HepG2 (cell line): Measurements from ENCODE around the gene CDYL2. TPM values are rescaled to one million over a fixed set of nuclear protein-coding genes. Genes with fewer than 3 reads are reported as not detected.

Experiments
- ATAC-seq: fragments of 200-7000 bp; cut with Tn5 transposase; 3 replicates; pipeline ENCODE4 v1.9.1; 2020; ENCODE audit warnings: mild to moderate bottlenecking, moderate library complexity
- BruUV-seq: library from RNA; stranded (reverse); fragments of 400-500 nt; replicated peaks from 2 replicates; lab custom pipeline; 2021; lab: Mats Ljungman, UMichigan
- CTCF ChIA-PET: fragments of 300-600 bp; formaldehyde crosslinking; extraction: SDS; loops from one replicate; lab custom pipeline; 2021; ENCODE audit warnings: low total read pairs, inconsistent platforms, low intra/inter-chr PET ratio; lab: Yijun Ruan, JAX
- POLR2A ChIA-PET: fragments of 350-600 bp; sonication (Branson Sonifier 250); formaldehyde crosslinking; loops from one replicate; lab custom pipeline; 2020; ENCODE audit warnings: antibody characterized with exemption, inconsistent platforms; lab: Yijun Ruan, JAX
- DNase-seq: peaks from one replicate; pipeline ENCODE4 v3.0.0-alpha.2; 2015; ENCODE audit warnings: low spot score
- FAIRE-seq: peaks from 3 replicates; lab custom pipeline; 2011; peaks lifted over from hg19 to GRCh38; lab: Jason Lieb, UNC
- H2AFZ ChIP-seq: one replicate; pipeline ENCODE4 v1.6.1; 2011; ENCODE audit warnings: low read length, inconsistent platforms
- H3K27ac ChIP-seq: fragments of 300-600 bp; 3 replicates; pipeline ENCODE4 v1.8.0; 2011; ENCODE audit warnings: mixed run types, mild to moderate bottlenecking, mixed read lengths, low read length, inconsistent platforms; ENCODE audit not compliant: insufficient read depth; ENCODE audit errors: extremely low read length
- H3K27me3 ChIP-seq, 2 experiments: fragments of 200-600 bp in 1 of 2; 2 replicates in 1 of 2; 3 replicates in 1 of 2; pipeline versions ENCODE4 v1.6.0 to v1.8.0; 2011; ENCODE audit warnings: low read length in 2 of 2, mild to moderate bottlenecking in 2 of 2, moderate library complexity in 2 of 2, inconsistent platforms in 1 of 2; ENCODE audit not compliant: insufficient read depth in 2 of 2, control insufficient read depth in 1 of 2
- H3K36me3 ChIP-seq, 2 experiments: fragments of 200-600 bp in 1 of 2; replicated peaks in 1 of 2; 2 replicates in 1 of 2; 3 replicates in 1 of 2; pipeline versions ENCODE4 v1.5.1 to v1.8.0; 2011; ENCODE audit warnings: low read length in 2 of 2, inconsistent platforms in 1 of 2; ENCODE audit not compliant: insufficient read depth in 2 of 2, control insufficient read depth in 1 of 2
- H3K4me1 ChIP-seq: 2 replicates; pipeline ENCODE4 v1.5.1; 2012; ENCODE audit warnings: low read length, inconsistent platforms; ENCODE audit not compliant: insufficient read depth
- H3K4me2 ChIP-seq: 2 replicates; pipeline ENCODE4 v1.6.0; 2011; ENCODE audit warnings: low read depth, low read length, inconsistent platforms
- H3K4me3 ChIP-seq, 3 experiments: fragments of 200-600 bp in 1 of 3; sonication (generic), shearing (Covaris generic) in 1 of 3; replicated peaks in 1 of 3; 2 replicates each; pipeline ENCODE4 v1.5.1; 2011 to 2016; ENCODE audit warnings: low read length in 3 of 3, inconsistent platforms in 2 of 3, low read depth in 2 of 3, mild to moderate bottlenecking in 2 of 3, control low read depth in 1 of 3, mixed read lengths in 1 of 3; ENCODE audit not compliant: insufficient read depth in 1 of 3
- H3K79me2 ChIP-seq: one replicate; pipeline ENCODE4 v1.6.1; 2011; ENCODE audit warnings: low read length, inconsistent platforms; ENCODE audit not compliant: insufficient read depth
- H3K9ac ChIP-seq: 2 replicates; pipeline ENCODE4 v1.6.0; 2011; ENCODE audit warnings: mild to moderate bottlenecking, low read depth, low read length, inconsistent platforms; ENCODE audit not compliant: insufficient read depth
- H3K9me3 ChIP-seq: 2 replicates; pipeline ENCODE4 v1.5.1; 2012; ENCODE audit warnings: mild to moderate bottlenecking, low read length
- H4K20me1 ChIP-seq: 2 replicates; pipeline ENCODE4 v1.6.0; 2011; ENCODE audit warnings: inconsistent platforms, mild to moderate bottlenecking, low read length, moderate library complexity; ENCODE audit not compliant: insufficient read depth
- KLF13 ChIP-seq: sonication (generic); formaldehyde crosslinking; IDR thresholded peaks from 2 replicates; pipeline ENCODE4 v1.4.0; 2020; ENCODE audit warnings: mild to moderate bottlenecking, missing genetic modification reagents
- MTF2 ChIP-seq: sonication (generic); formaldehyde crosslinking; IDR thresholded peaks from 2 replicates; pipeline ENCODE4 v1.5.0; 2020; ENCODE audit warnings: missing genetic modification reagents, borderline replicate concordance
- MXD1 ChIP-seq: sonication (generic); formaldehyde crosslinking; IDR thresholded peaks from 2 replicates; pipeline ENCODE4 v1.4.0; 2020; ENCODE audit warnings: mild to moderate bottlenecking, missing genetic modification reagents
- SRF ChIP-seq: IDR thresholded peaks from 2 replicates; pipeline ENCODE4 v1.6.1; 2011; ENCODE audit warnings: mild to moderate bottlenecking, low read depth, low read length, moderate library complexity
- TFAP4 ChIP-seq: sonication (generic); IDR thresholded peaks from 2 replicates; pipeline ENCODE4 v1.6.1; 2016; ENCODE audit warnings: low read depth, borderline replicate concordance
- ZFP37 ChIP-seq: sonication (generic); formaldehyde crosslinking; IDR thresholded peaks from 2 replicates; pipeline ENCODE4 v1.4.0; 2020; ENCODE audit warnings: missing genetic modification reagents, borderline replicate concordance
- ZKSCAN1 ChIP-seq: fragments of 150-350 bp; IDR thresholded peaks from 2 replicates; pipeline ENCODE4 v1.6.1; 2014; ENCODE audit warnings: low read length
- ZNF20 ChIP-seq: sonication (generic); formaldehyde crosslinking; IDR thresholded peaks from 2 replicates; pipeline ENCODE4 v1.4.0; 2020; ENCODE audit warnings: mild to moderate bottlenecking, moderate library complexity, missing genetic modification reagents
- ZNF530 ChIP-seq: sonication (generic); formaldehyde crosslinking; IDR thresholded peaks from 2 replicates; pipeline ENCODE4 v1.5.0; 2020; ENCODE audit warnings: low read depth, mild to moderate bottlenecking, missing genetic modification reagents
- ZNF547 ChIP-seq: sonication (generic); formaldehyde crosslinking; IDR thresholded peaks from 2 replicates; pipeline ENCODE4 v1.5.1; 2020; ENCODE audit warnings: mild to moderate bottlenecking, missing genetic modification reagents
- ZNF577 ChIP-seq: sonication (generic); formaldehyde crosslinking; IDR thresholded peaks from 2 replicates; pipeline ENCODE4 v1.4.0; 2020; ENCODE audit warnings: mild to moderate bottlenecking, low read depth, missing genetic modification reagents, borderline replicate concordance
- ZNF607 ChIP-seq: sonication (generic); formaldehyde crosslinking; IDR thresholded peaks from 2 replicates; pipeline ENCODE4 v1.5.1; 2020; ENCODE audit warnings: missing genetic modification reagents, mild to moderate bottlenecking, borderline replicate concordance
- WGBS: methylation state at CpG from one replicate; pipeline ENCODE4 v1.1.6; 2017; ENCODE audit warnings: low lambda C conversion rate; 5-methylcytosine and 5-hydroxymethylcytosine counted together
- in situ Hi-C: cut with HindIII; loops from 2 replicates; pipeline ENCODE4 v1.10.0; 2017; ENCODE audit warnings: low pct_unique_long_range_greater_than_20kb; ENCODE audit not compliant: extremely low pct_ligation_motif_present
- intact Hi-C: fragments of 100-400 bp; cut with micrococcal nuclease; formaldehyde crosslinking; loops from one replicate; pipeline ENCODE4 v1.10.0; 2022; ENCODE audit not compliant: unreplicated experiment
- polyA plus RNA-seq, 8 experiments: library from polyadenylated mRNA; depleted of rRNA in 3 of 8; stranded (reverse) in 7 of 8; unstranded in 1 of 8; fragments of >200 nt; fragmentation: Illumina TruSeq in 4 of 8; extraction: Trizol in 4 of 8; gene quantifications; 2 replicates each; pipeline versions ENCODE4 v1.2.1 to v1.2.3, GENCODE V29; 2011 to 2016; ENCODE audit warnings: low read depth in 4 of 8, missing spikeins in 1 of 8, mixed read lengths in 1 of 8; ENCODE audit not compliant: insufficient read depth in 1 of 8
- total RNA-seq, 5 experiments: library from RNA; depleted of rRNA; stranded (reverse); fragments of >200 nt; fragmentation: Illumina TruSeq; extraction: Trizol; gene quantifications; 2 replicates each; pipeline ENCODE4 v1.2.3, GENCODE V29; 2016; ENCODE audit warnings: low read depth in 1 of 5

Gene CDYL2
- total and polyA plus RNA-seq, 2 of the 13 experiments (the other 11 are each of a cell fraction or from before 2014, with no cell fraction given), result 0.07 to 0.35 TPM

GRCh38 chr16:80591071-80591915 is 213.1 kb downstream of the CDYL2 start (continued):
- no peak for TF ChIP-seq MXD1 (CRISPR knock-in tag)
- no peak for TF ChIP-seq ZFP37 (CRISPR knock-in tag)
- TF ChIP-seq TFAP4, result no peak
- no peak for TF ChIP-seq ZNF530 (CRISPR knock-in tag)
- no peak for TF ChIP-seq MTF2 (CRISPR knock-in tag)
- TF ChIP-seq ZNF607 (CRISPR knock-in tag), result no peak
- TF ChIP-seq KLF13, result no peak
- no peak for TF ChIP-seq ZNF577 (CRISPR knock-in tag)

GRCh38 chr16:80587071-80587470 is 217.3 kb downstream of the CDYL2 start:
- no peak overlapping the region for H3K4me3 ChIP-seq
- FAIRE-seq, result no peak
- 48% methylated on average over 4 of the region's 4 CpGs for WGBS
- intact Hi-C loops, result no loop called here
- no peak overlapping the region for H3K4me2 ChIP-seq
- in situ Hi-C loops, result no loop called here
- H3K4me1 ChIP-seq, result no peaks in the 10 kb centered on the region
- H2AFZ ChIP-seq, result no peak overlapping the region
- no peak for TF ChIP-seq SRF
- TF ChIP-seq ZNF547 (CRISPR knock-in tag), result no peak
- TF ChIP-seq ZNF20 (CRISPR knock-in tag), result no peak
- TF ChIP-seq ZKSCAN1, result no peak
- no peak overlapping the region for H3K27ac ChIP-seq
- no peaks in the 10 kb centered on the region for H3K9me3 ChIP-seq
- no peaks in the 10 kb centered on the region; a peak in 1 of 5 replicates for H3K27me3 ChIP-seq
- CTCF ChIA-PET, result no interaction called here
- no peaks in the 10 kb centered on the region for H4K20me1 ChIP-seq
- no peaks in the 10 kb centered on the region for H3K79me2 ChIP-seq
- no peak for DNase-seq
- no peaks in the 10 kb centered on the region for H3K36me3 ChIP-seq
- no peak overlapping the region for H3K9ac ChIP-seq
- no TSS peak for BruUV-seq
- ATAC-seq, result no peak
- POLR2A ChIA-PET, result no interaction called here
